Thyroid gland (tissue), 4 donors: ENCODE results near the gene CCDC74A.
"Not testable (repeated sequence)": the region's sequence is repeated elsewhere in the genome, so short reads cannot be mapped to it uniquely, and the experiment has no call there.

Source experiments
- CTCF ChIP-seq, 6 experiments: fragments of 200-600 bp in 3 of 6; fragments of 450-650 bp in 3 of 6; sonication (generic) in 3 of 6; IDR thresholded peaks; one replicate each; pipeline ENCODE4 v1.5.1; 2016 to 2019; ENCODE audit warnings: antibody characterized with exemption in 6 of 6, mild to moderate bottlenecking in 2 of 6, inconsistent platforms in 1 of 6, moderate library complexity in 1 of 6
- POLR2A ChIP-seq, 2 donors: fragments of 450-650 bp; IDR thresholded peaks; one replicate each; pipeline ENCODE4 v1.6.1; 2017; ENCODE audit warnings: antibody characterized with exemption in 2 of 2, mild to moderate bottlenecking in 2 of 2, moderate library complexity in 1 of 2

DNA sequence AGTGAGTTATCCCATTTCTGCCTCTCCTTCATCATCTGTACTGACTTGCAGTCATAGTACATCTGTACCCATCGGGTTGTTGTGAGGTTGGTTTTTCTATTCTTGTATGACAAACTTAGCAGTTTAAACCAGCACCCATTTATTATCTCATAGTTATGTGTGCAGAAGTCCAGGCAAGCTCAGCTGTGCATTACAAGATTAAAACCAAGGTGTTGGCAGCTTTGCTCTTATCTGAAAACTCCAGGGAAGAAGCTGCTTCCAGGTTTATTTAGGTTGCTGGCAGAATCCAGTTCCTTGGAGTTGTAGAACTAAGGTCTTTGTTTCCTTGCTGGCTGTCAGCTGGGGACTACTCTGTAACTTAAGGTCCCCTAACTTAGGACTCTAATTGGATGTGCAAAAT, 32.2 kb upstream of the CCDC74A start:
- TF ChIP-seq POLR2A, CTCF (IDR thresholded peaks at IDR 0.05): not testable (repeated sequence)
